Measurements from ENCODE around the gene CDCA4.
"Not testable (repeated sequence)": the region's sequence is repeated elsewhere in the genome, so short reads cannot be mapped to it uniquely, and the experiment has no call there.

The CDCA4 gene

GRCh38 chr14:105029402-105029801 lies 8.5 kb upstream of the CDCA4 start:
- Histone ChIP-seq H3K9ac (ENCODE audit: low read length) (no peak overlapping the region), H2AFZ (ENCODE audit: low read depth, low read length) (no peak overlapping the region), H3K27me3 (ENCODE audit: low read depth, low read length) (no peaks in the 10 kb centered on the region), H3K36me3 (replicated peaks; ENCODE audit: low read depth, low read length) (no peaks in the 10 kb centered on the region), H3K4me3 (ENCODE audit: low read length) (no peak overlapping the region), H3K4me1 (ENCODE audit: low read length) (peaks cover 28% of the 10 kb centered on the region), H3K9me3 (ENCODE audit: insufficient read depth, low read length) (no peaks in the 10 kb centered on the region), H3K27ac (ENCODE audit: low read length) (no peak overlapping the region), H3K4me2 (ENCODE audit: low read length) (no peak overlapping the region), H4K20me1 (ENCODE audit: insufficient read depth, low read length) (no peaks in the 10 kb centered on the region), H3K79me2 (ENCODE audit: low read length) (no peaks in the 10 kb centered on the region)
- no peak for TF ChIP-seq EZH2phosphoT487 (IDR thresholded peaks at IDR 0.05; ENCODE audit: low read depth)
- TF ChIP-seq CTCF (IDR thresholded peaks at IDR 0.05; ENCODE audit: low read depth, low read length), result no peak

- no peak for TF ChIP-seq EZH2phosphoT487 (IDR thresholded peaks at IDR 0.05; ENCODE audit: low read depth)
- no peak for TF ChIP-seq CTCF (IDR thresholded peaks at IDR 0.05; ENCODE audit: low read depth, low read length)
- no peak overlapping the region for H3K4me3 ChIP-seq (ENCODE audit: low read length)
- no peaks in the 10 kb centered on the region; the same call in 1 of the 2 replicates for H3K79me2 ChIP-seq (ENCODE audit: low read length)
- no peak overlapping the region for H3K4me2 ChIP-seq (ENCODE audit: low read length)
- peaks cover 36% of the 10 kb centered on the region for H3K4me1 ChIP-seq (ENCODE audit: low read length)
- no peaks in the 10 kb centered on the region for H3K9me3 ChIP-seq (ENCODE audit: insufficient read depth, low read length)
- no peak overlapping the region for H3K9ac ChIP-seq (ENCODE audit: low read length)
- no peaks in the 10 kb centered on the region for H3K27me3 ChIP-seq (ENCODE audit: low read depth, low read length)
- H3K36me3 ChIP-seq (replicated peaks; ENCODE audit: low read depth, low read length), result no peaks in the 10 kb centered on the region
- H3K27ac ChIP-seq (ENCODE audit: low read length), result no peak overlapping the region
- H4K20me1 ChIP-seq (ENCODE audit: insufficient read depth, low read length), result no peaks in the 10 kb centered on the region
- no peak overlapping the region for H2AFZ ChIP-seq (ENCODE audit: low read depth, low read length)
These were observed 7.5 kb upstream of the CDCA4 start for GRCh38 chr14:105028251-105028927.

DNA sequence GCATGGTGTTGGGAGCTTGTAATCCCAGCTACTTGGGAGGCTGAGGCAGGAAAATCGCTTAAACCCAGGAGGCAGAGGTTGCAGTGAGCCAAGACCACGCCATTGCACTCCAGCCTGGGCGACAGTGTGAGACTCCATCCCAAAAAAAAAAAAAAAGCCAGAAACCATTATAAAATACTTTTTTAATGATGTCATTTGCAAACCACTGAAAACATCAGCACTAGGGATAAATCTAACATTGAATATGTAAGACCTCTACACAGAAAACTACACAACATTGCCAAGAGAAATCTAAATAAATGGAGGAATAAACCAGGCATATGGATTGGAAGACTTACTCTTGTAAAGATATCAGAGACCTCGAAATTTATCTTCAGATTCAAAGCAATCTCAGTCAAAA lies 6.8 kb upstream of the CDCA4 start:
- peaks cover 36% of the 10 kb centered on the region for H3K4me1 ChIP-seq (ENCODE audit: low read length)
- not testable (repeated sequence) for H3K27me3 ChIP-seq (ENCODE audit: low read depth, low read length); H4K20me1 ChIP-seq (ENCODE audit: insufficient read depth, low read length); H3K4me2 ChIP-seq (ENCODE audit: low read length); H3K9me3 ChIP-seq (ENCODE audit: insufficient read depth, low read length); H3K79me2 ChIP-seq (ENCODE audit: low read length); H2AFZ ChIP-seq (ENCODE audit: low read depth, low read length); H3K27ac ChIP-seq (ENCODE audit: low read length); H3K9ac ChIP-seq (ENCODE audit: low read length); H3K4me3 ChIP-seq (ENCODE audit: low read length); H3K36me3 ChIP-seq (replicated peaks; ENCODE audit: low read depth, low read length)

DNA sequence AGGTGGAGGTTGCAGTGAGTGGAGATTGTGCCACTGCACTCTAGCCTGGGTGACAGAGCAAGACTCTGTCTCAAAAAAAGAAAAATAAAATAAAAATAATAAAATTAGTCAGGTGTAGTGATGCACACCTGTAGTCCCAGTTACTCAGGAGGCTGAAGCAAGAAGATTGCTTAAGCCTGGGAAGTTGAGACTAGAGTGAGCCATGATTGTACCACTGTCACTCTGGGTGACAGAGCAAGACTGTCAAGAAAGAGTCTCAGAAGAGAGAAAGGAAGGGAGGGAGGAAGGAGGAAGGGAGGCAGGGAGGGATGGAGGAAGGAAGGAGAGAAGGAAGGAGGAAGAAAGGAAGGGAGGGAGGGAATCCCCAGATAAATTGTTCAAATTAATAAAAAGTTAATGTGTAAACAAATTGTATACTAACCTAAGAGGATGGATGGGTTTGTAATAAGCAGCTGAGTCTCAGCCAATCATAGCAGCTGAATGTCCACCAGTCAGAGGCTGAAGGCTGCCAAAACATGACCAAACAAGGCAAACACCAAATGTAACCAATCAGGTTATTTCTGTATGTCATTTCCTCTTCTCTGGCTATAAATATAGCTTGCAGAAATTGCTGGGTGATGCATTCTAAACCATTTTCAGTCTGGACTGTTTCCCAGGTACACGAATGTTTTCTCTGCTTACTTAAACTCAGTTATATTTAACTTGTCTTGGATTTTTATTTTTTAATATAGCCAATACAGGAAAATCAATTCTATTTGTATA lies 6.1 kb upstream of the CDCA4 start:
- no peaks in the 10 kb centered on the region for H3K9me3 ChIP-seq (ENCODE audit: insufficient read depth, low read length)
- H2AFZ ChIP-seq (ENCODE audit: low read depth, low read length), result no peak overlapping the region
- no peak overlapping the region for H3K9ac ChIP-seq (ENCODE audit: low read length)
- peaks cover 8% of the 10 kb centered on the region for H3K79me2 ChIP-seq (ENCODE audit: low read length)
- peak overlapping the region; percentile 89 for H3K27ac ChIP-seq (ENCODE audit: low read length)
- H3K4me3 ChIP-seq (ENCODE audit: low read length), result no peak overlapping the region
- no peaks in the 10 kb centered on the region for H3K36me3 ChIP-seq (replicated peaks; ENCODE audit: low read depth, low read length)
- TF ChIP-seq EZH2phosphoT487 (IDR thresholded peaks at IDR 0.05; ENCODE audit: low read depth), result no peak
- TF ChIP-seq CTCF (IDR thresholded peaks at IDR 0.05; ENCODE audit: low read depth, low read length), result no peak
- H3K27me3 ChIP-seq (ENCODE audit: low read depth, low read length), result no peaks in the 10 kb centered on the region
- H3K4me2 ChIP-seq (ENCODE audit: low read length), result no peak overlapping the region
- H3K4me1 ChIP-seq (ENCODE audit: low read length), result peaks cover 42% of the 10 kb centered on the region
- H4K20me1 ChIP-seq (ENCODE audit: insufficient read depth, low read length), result no peaks in the 10 kb centered on the region

All from OCI-LY3 (cell line).